Ishikawa (cell line): ENCODE results near the gene BTG2.

ENCODE experiments used
- CEBPB ChIP-seq: IDR thresholded peaks from 2 replicates; pipeline ENCODE4 v1.6.1; 2012
- CREB1 ChIP-seq: IDR thresholded peaks from 2 replicates; pipeline ENCODE4 v1.6.1; 2012; ENCODE audit warnings: low read depth
- EP300 ChIP-seq: IDR thresholded peaks from 2 replicates; pipeline ENCODE4 v1.6.1; 2012; ENCODE audit warnings: borderline replicate concordance
- FOXM1 ChIP-seq: IDR thresholded peaks from 2 replicates; pipeline ENCODE4 v1.6.1; 2012; ENCODE audit warnings: low read depth, borderline replicate concordance
- NFIC ChIP-seq: IDR thresholded peaks from 2 replicates; pipeline ENCODE4 v1.6.1; 2012
- REST ChIP-seq: IDR thresholded peaks from 2 replicates; pipeline ENCODE4 v1.6.1; 2012; ENCODE audit warnings: low read depth, mild to moderate bottlenecking
- TAF1 ChIP-seq: IDR thresholded peaks from 2 replicates; pipeline ENCODE4 v1.6.1; 2012; ENCODE audit warnings: low read depth, mild to moderate bottlenecking
- TCF12 ChIP-seq: IDR thresholded peaks from 2 replicates; pipeline ENCODE4 v1.6.1; 2012; ENCODE audit warnings: low read depth
- YY1 ChIP-seq: IDR thresholded peaks from 2 replicates; pipeline ENCODE4 v1.6.1; 2012; ENCODE audit warnings: low read depth
- ZBTB7A ChIP-seq: IDR thresholded peaks from 2 replicates; pipeline ENCODE4 v1.6.1; 2012; ENCODE audit warnings: low read depth
- TF ChIP-seq, protein P1 (sequence below): IDR thresholded peaks from 2 replicates; pipeline ENCODE4 v1.6.1; 2012

- no peak for TF ChIP-seq REST
- TF ChIP-seq TAF1, result no peak
- TF ChIP-seq TCF12, result no peak
- TF ChIP-seq, protein P1, sequence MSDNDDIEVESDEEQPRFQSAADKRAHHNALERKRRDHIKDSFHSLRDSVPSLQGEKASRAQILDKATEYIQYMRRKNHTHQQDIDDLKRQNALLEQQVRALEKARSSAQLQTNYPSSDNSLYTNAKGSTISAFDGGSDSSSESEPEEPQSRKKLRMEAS, result no peak
- TF ChIP-seq YY1, result no peak
- no peak for TF ChIP-seq CEBPB
- TF ChIP-seq EP300, result no peak
- TF ChIP-seq CREB1, result no peak
- no peak for TF ChIP-seq FOXM1
- TF ChIP-seq ZBTB7A, result no peak
- TF ChIP-seq NFIC, result no peak
Measured at GRCh38 chr1:203351037-203351625, 45.8 kb downstream of the BTG2 start, which contains the start of gene FMOD.
